NCI-H1105 (cell line): ENCODE results near the gene TM4SF5.
A peak's percentile ranks its signal among the peaks of the same experiment; 100 is the strongest.

Source experiments
- DNase-seq: peaks from one replicate; lab custom pipeline; 2025; lab: John Stamatoyannopoulos, UW

Gene TM4SF5

GRCh38 chr17:4747847-4748246, 23.8 kb upstream of the TM4SF5 start:
- DNase-seq: no peak

GRCh38 chr17:4748686-4749085, 23.0 kb upstream of the TM4SF5 start:
- DNase-seq: no peak

GRCh38 chr17:4750606-4751005, 21.1 kb upstream of the TM4SF5 start:
- DNase-seq: no peak

- no peak for DNase-seq
Measured at GRCh38 chr17:4751932-4752331, 19.8 kb upstream of the TM4SF5 start.

- DNase-seq: no peak
Measured at GRCh38 chr17:4753392-4753791, 18.3 kb upstream of the TM4SF5 start.

- DNase-seq: no peak
Measured at GRCh38 chr17:4759776-4760236, 11.9 kb upstream of the TM4SF5 start.

GRCh38 chr17:4764595-4764994, 7.1 kb upstream of the TM4SF5 start:
- no peak for DNase-seq

- DNase-seq: no peak
Measured at GRCh38 chr17:4766201-4766600, 5.5 kb upstream of the TM4SF5 start.

GRCh38 chr17:4766723-4767122, 5.0 kb upstream of the TM4SF5 start:
- DNase-seq: no peak

- DNase-seq: no peak
Measured at GRCh38 chr17:4768298-4768697, 3.4 kb upstream of the TM4SF5 start.

- no peak for DNase-seq
Measured at GRCh38 chr17:4769628-4770027, 2.1 kb upstream of the TM4SF5 start.

GRCh38 chr17:4772235-4772613, 538 bp downstream of the TM4SF5 start:
- DNase-seq: no peak

- no peak for DNase-seq
Measured at GRCh38 chr17:4777969-4778760, 6.5 kb downstream of the TM4SF5 start.

- no peak for DNase-seq
Measured at GRCh38 chr17:4780325-4780955, 8.8 kb downstream of the TM4SF5 start.

- DNase-seq: no peak
Measured at GRCh38 chr17:4782652-4783051, 11.0 kb downstream of the TM4SF5 start.

- DNase-seq: peak; percentile 15
Measured at GRCh38 chr17:4785311-4786105, 13.8 kb downstream of the TM4SF5 start.

GRCh38 chr17:4786106-4786511, 14.4 kb downstream of the TM4SF5 start, which contains the start of gene VMO1:
Gene VMO1 (minus strand): TSS chr17:4786364. CDS start chr17:4786352, 12 bp downstream.
- DNase-seq: no peak

GRCh38 chr17:4786516-4786915, 14.8 kb downstream of the TM4SF5 start:
- no peak for DNase-seq

- DNase-seq: no peak
Measured at GRCh38 chr17:4788159-4788806, 16.6 kb downstream of the TM4SF5 start.

- no peak for DNase-seq
Measured at GRCh38 chr17:4788807-4789700, 17.4 kb downstream of the TM4SF5 start, which contains the start of gene GLTPD2. Gene GLTPD2 (plus strand): TSS chr17:4788964. CDS start chr17:4789012, 48 bp downstream.

GRCh38 chr17:4789701-4789950, 17.9 kb downstream of the TM4SF5 start:
- DNase-seq: no peak
